IPS DF 6.9 (cell line): ENCODE data around the gene ZNF608.

Experiments
- DNase-seq: peaks from one replicate; pipeline ENCODE4 v3.0.0-alpha.2; 2013; ENCODE audit warnings: low read depth, low spot score
- H3K27ac ChIP-seq: one replicate; pipeline ENCODE4 v1.5.1; 2013; ENCODE audit warnings: low read length, control low read depth
- H3K27me3 ChIP-seq: 2 replicates; pipeline ENCODE4 v1.6.1; 2013; ENCODE audit warnings: mild to moderate bottlenecking, low read length; ENCODE audit not compliant: control insufficient read depth, insufficient read depth
- H3K36me3 ChIP-seq: 2 replicates; pipeline ENCODE4 v1.6.1; 2013; ENCODE audit warnings: low read length; ENCODE audit not compliant: control insufficient read depth, insufficient read depth
- H3K4me1 ChIP-seq: 2 replicates; pipeline ENCODE4 v1.6.1; 2013; ENCODE audit warnings: low read length; ENCODE audit not compliant: control insufficient read depth, insufficient read depth
- H3K4me3 ChIP-seq: 2 replicates; pipeline ENCODE4 v1.5.1; 2013; ENCODE audit warnings: mild to moderate bottlenecking, low read length
- H3K9me3 ChIP-seq: 2 replicates; pipeline ENCODE4 v1.6.1; 2013; ENCODE audit warnings: low read length, inconsistent platforms; ENCODE audit not compliant: control insufficient read depth, insufficient read depth
- WGBS: extraction: QIAGEN DNeasy Blood & Tissue Kit; methylation state at CpG from one replicate; pipeline ENCODE4 v1.1.7; 2013; ENCODE audit warnings: mixed read lengths, missing lambda C conversion rate; ENCODE audit not compliant: insufficient read length, insufficient coverage; 5-methylcytosine and 5-hydroxymethylcytosine counted together

ZNF608 gene

DNA sequence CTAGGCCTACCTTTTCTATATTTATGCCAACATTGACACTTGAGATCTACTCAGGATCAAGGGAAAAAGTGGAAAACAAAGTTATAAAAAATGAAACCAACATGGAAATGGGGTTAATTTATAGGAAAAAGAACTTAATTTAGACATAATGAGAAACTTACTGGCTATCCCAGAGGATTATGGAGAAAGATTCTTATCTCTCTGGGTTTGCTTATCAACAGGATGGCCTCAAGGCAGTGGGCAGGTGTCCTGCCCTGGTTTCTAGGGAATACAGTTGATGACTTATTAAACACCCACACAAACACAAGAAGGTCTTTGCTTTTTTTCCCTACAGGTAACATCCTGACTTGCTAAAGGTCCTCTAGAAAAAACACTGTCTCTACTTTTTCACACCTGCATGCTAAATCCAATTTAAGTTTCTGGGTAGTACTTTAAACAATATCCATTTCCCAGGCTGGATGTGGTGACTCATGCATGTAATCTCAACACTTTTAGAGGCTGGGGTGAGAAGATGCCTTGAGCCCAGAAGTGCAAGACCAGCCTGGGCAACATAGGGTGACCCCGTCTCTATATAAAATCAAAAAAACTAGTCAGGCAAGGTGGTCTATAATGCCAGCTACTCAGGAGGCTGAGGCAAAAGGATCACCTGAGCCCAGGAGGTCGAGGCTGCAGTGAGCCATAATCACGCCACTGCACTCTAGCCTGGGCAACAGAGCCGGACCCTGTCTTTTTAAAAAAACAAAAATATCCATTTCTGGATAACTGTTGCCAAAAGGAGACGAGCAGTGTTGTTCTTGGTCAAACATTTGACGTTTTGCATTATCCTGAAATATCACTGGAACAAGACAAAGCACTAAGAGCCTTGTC lies 6.6 kb upstream of the ZNF608 start:
- H3K27ac ChIP-seq: no peak overlapping the region
- H3K4me1 ChIP-seq: no peaks in the 10 kb centered on the region; the same call in 1 of the 2 replicates
- no peak overlapping the region for H3K4me3 ChIP-seq
- WGBS: no CpG with 5 or more reads among the region's 6 CpGs
- H3K27me3 ChIP-seq: no peaks in the 10 kb centered on the region
- H3K9me3 ChIP-seq: no peaks in the 10 kb centered on the region
- no peaks in the 10 kb centered on the region for H3K36me3 ChIP-seq
- DNase-seq: no peak

DNA sequence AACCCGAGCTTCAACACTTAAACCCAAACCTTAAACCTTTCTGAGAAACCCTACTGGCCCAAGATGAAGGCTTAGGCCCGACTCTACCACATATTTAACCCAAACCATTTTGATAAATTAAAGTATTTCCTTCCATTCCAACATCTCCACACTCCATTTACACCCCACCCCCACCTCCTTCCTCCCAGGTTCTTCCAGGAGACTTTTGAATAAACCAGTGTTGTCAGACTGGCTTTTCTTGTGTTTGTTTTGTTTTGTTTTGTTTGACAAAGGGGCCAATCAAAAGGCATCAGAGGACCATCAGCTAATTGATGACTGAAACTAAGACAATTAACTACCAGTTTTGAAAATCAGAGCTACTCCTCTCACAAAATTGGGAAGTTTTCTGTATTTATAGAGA lies 4.6 kb upstream of the ZNF608 start:
- Histone ChIP-seq H3K36me3 (no peaks in the 10 kb centered on the region), H3K27ac (no peak overlapping the region), H3K4me1 (no peaks in the 10 kb centered on the region; the same call in 1 of the 2 replicates), H3K27me3 (no peaks in the 10 kb centered on the region), H3K4me3 (no peak overlapping the region), H3K9me3 (no peaks in the 10 kb centered on the region)
- no peak for DNase-seq
- WGBS: no CpG with 5 or more reads among the region's 2 CpGs

DNA sequence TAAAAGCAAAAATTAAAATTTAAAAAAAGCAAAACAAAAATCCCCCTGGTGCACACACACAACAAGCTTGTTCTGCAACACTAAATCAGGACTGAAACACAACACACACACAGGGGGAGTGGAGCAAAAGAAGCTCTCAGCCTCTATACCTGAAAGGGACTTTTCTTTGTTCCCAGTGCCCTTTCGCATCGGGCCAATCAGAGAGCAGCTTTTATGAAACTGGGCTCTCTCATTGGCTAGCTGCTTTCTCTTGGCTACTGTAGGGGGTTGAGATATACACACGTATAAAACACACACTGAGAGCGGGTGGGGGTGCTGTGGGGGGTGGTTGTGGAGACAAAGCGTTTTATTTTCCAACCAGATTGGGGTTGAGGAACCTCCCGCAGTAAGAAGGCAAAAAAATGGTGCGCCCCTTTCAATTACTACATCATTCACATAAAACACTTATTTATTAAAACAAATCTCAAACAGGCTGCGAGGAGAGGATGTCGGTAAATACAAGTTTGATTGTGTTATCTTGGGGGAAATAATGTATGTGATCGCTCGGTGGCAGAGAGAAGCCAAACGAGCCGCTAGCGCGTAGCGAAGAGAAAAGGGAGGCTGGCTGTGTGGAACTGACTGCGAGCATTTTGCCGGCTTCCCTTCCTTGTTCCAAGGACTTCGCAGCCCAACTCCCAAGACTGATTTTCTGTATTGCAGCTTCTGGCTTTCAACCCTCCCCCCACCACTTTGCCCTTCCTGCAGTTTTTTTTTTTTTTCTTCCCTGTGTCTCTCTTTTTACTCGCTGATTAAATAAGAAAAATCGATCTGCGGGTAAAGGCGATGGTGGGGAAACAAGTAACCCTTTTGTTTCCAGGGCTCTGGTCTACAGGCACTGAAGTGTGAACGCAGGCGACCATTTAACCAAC lies 2.5 kb upstream of the ZNF608 start:
- DNase-seq: peak; percentile 89
- H3K9me3 ChIP-seq: no peaks in the 10 kb centered on the region
- WGBS: no CpG with 5 or more reads among the region's 25 CpGs
- no peaks in the 10 kb centered on the region for H3K27me3 ChIP-seq
- peak overlapping the region; percentile 84; the same call in 1 of the 2 replicates for H3K4me3 ChIP-seq
- no peaks in the 10 kb centered on the region for H3K36me3 ChIP-seq
- peak overlapping the region; percentile 67 for H3K27ac ChIP-seq
- H3K4me1 ChIP-seq: no peaks in the 10 kb centered on the region; the same call in none of the 2 replicates

DNA sequence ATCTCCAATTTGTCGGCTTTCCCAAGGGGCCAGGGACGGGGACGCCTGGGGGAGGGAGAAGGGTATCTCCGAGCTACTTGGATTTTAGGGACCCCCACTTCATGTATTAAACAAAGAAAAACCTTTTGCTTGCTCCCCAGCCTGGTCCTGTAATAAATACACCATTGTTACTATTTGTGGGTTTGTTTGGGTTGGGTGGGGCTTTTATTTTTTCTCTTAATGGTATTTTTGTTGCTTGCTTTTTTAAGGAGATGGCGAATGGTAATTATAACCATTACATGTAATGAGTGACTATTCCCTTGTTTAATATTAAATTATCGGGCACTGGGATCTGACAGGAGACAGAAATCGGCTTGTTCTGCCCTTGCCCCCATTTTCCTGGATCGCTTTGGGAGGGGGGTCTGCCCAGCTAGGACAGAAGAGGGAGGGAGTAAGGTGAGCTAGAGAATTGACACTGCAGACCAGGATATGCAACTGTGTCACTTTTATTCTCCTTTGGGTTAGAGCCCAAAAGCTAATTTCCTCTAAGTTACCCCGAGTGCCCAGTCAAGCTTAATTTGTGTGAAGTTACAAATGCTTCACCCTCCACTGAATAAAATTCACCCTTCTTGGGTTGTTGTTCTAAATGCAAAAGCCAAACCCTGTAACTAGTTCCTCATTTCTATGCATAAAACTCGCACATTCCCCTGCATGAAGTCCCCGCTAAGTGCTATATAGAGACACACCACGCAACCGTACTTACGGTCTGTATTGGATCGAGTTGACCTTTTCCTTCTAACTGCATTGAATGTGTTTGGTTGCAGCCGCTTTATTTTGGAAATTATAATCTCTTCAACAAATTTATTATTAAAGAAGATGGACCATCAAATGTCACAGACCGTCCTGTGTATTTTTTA lies 1.6 kb upstream of the ZNF608 start:
- Histone ChIP-seq H3K4me1 (no peaks in the 10 kb centered on the region; the same call in none of the 2 replicates), H3K27ac (peak overlapping the region; percentile 42), H3K4me3 (peak overlapping the region; percentile 84; the same call in 1 of the 2 replicates), H3K27me3 (no peaks in the 10 kb centered on the region), H3K36me3 (no peaks in the 10 kb centered on the region), H3K9me3 (no peaks in the 10 kb centered on the region)
- no CpG with 5 or more reads among the region's 17 CpGs for WGBS
- DNase-seq: no peak

- H3K9me3 ChIP-seq: no peaks in the 10 kb centered on the region
- H3K27me3 ChIP-seq: no peaks in the 10 kb centered on the region
- H3K4me1 ChIP-seq: no peaks in the 10 kb centered on the region; the same call in none of the 2 replicates
- no peak overlapping the region for H3K27ac ChIP-seq
- H3K4me3 ChIP-seq: peak overlapping the region; percentile 84; the same call in 1 of the 2 replicates
- no CpG with 5 or more reads among the region's 32 CpGs for WGBS
- peak; percentile 92 for DNase-seq
- H3K36me3 ChIP-seq: no peaks in the 10 kb centered on the region
Observed at GRCh38 chr5:124746916-124747790, 714 bp upstream of the ZNF608 start.

- no peak overlapping the region; the same call in 1 of the 2 replicates for H3K4me3 ChIP-seq
- H3K36me3 ChIP-seq: no peaks in the 10 kb centered on the region
- no CpG with 5 or more reads among the region's 8 CpGs for WGBS
- no peaks in the 10 kb centered on the region for H3K9me3 ChIP-seq
- no peak for DNase-seq
- no peaks in the 10 kb centered on the region for H3K27me3 ChIP-seq
- H3K4me1 ChIP-seq: no peaks in the 10 kb centered on the region; the same call in none of the 2 replicates
- H3K27ac ChIP-seq: no peak overlapping the region
Observed at GRCh38 chr5:124745007-124745927, 1.2 kb downstream of the ZNF608 start.

DNA sequence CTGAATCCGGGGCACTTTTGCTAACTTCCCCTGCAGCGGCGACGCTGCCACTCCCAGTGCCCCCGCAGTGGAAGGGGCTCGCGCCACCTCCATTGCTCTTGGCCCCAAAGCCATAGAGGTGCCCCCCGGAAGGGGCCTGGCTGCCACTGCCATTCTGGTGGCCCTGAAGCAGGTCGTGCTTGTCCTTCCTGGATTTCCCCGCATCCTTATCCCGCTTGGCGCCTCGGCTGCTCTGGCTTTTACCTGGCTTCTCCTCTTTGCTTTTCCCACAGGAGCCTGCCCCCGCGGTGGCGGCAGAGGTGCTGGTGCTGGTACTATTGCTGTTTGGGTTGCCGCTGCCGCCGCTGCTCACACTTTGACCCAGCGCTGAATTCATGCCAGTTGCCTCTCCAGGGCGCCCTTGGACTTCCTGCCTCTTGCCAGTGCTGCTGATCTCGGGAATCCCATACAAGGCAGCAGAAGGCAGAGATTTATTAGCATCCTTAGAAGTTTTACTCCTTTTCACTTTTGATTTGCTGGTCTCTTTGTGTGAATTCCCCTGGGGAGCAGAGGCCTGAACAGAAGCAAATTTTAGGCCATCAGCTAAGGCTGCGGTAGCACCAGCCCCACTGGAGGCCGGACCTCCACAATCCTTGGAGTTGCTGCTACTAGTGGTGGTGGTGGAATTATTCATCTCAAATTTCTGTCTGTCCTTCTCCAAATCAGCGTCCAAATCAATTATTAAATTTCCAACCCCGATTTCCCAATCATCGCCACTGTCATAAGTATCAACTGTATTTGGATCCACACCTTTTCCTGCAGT lies 2.1 kb downstream of the ZNF608 start:
- H3K9me3 ChIP-seq: no peaks in the 10 kb centered on the region
- peak overlapping the region; percentile 7; the same call in 1 of the 2 replicates for H3K4me3 ChIP-seq
- no peak overlapping the region for H3K27ac ChIP-seq
- no peaks in the 10 kb centered on the region; the same call in none of the 2 replicates for H3K4me1 ChIP-seq
- no peaks in the 10 kb centered on the region for H3K36me3 ChIP-seq
- H3K27me3 ChIP-seq: no peaks in the 10 kb centered on the region
- 100% methylated on average over 3 of the region's 27 CpGs for WGBS
- no peak for DNase-seq

- Histone ChIP-seq H3K4me1 (no peaks in the 10 kb centered on the region; the same call in none of the 2 replicates), H3K4me3 (no peak overlapping the region; the same call in 1 of the 2 replicates), H3K36me3 (no peaks in the 10 kb centered on the region), H3K9me3 (no peaks in the 10 kb centered on the region), H3K27me3 (no peaks in the 10 kb centered on the region), H3K27ac (no peak overlapping the region)
- no CpG with 5 or more reads among the region's 5 CpGs for WGBS
- no peak for DNase-seq
Observed at GRCh38 chr5:124743602-124744169, 2.8 kb downstream of the ZNF608 start.
